Adrenal gland (tissue), 12 donors: Measurements from ENCODE around the gene DST. TPM values are rescaled to one million over a fixed set of nuclear protein-coding genes. Genes with fewer than 3 reads are reported as not detected.

Experiments
- DNase-seq, 7 donors: peaks; one replicate each; pipeline ENCODE4 v3.0.0-alpha.2; 2019 to 2020
- H3K27ac ChIP-seq, 5 donors: fragments of 200-600 bp; sonication (generic) in 4 of 5; 1 replicate in 3 of 5; 2 replicates in 2 of 5; pipeline versions ENCODE4 v1.5.1 to v1.8.0; 2016 to 2020; ENCODE audit warnings: mild to moderate bottlenecking in 1 of 5
- H3K27me3 ChIP-seq: fragments of 200-600 bp; 2 replicates; pipeline ENCODE4 v1.8.0; 2021
- H3K36me3 ChIP-seq, 2 donors: fragments of 200-600 bp; replicated peaks in 1 of 2; 1 replicate in 1 of 2; 2 replicates in 1 of 2; pipeline versions ENCODE4 v1.5.1 to v1.8.0; 2018 to 2022
- H3K4me1 ChIP-seq, 2 donors: fragments of 200-600 bp; replicated peaks in 1 of 2; 1 replicate in 1 of 2; 2 replicates in 1 of 2; pipeline versions ENCODE4 v1.5.1 to v1.8.0; 2018 to 2021
- H3K4me3 ChIP-seq, 4 donors: fragments of 200-600 bp; sonication (generic) in 3 of 4; one replicate each; pipeline ENCODE4 v1.5.1; 2016 to 2018
- H3K9me3 ChIP-seq, 3 donors: fragments of 200-600 bp; sonication (generic) in 1 of 3; replicated peaks in 1 of 3; 1 replicate in 2 of 3; 2 replicates in 1 of 3; pipeline versions ENCODE4 v1.5.1 to v1.8.0; 2016 to 2021
- POLR2A ChIP-seq, 2 donors: fragments of 450-650 bp; IDR thresholded peaks; one replicate each; pipeline ENCODE4 v1.6.1; 2017; ENCODE audit warnings: antibody characterized with exemption in 2 of 2, mild to moderate bottlenecking in 2 of 2, moderate library complexity in 1 of 2
- WGBS, 4 donors: extraction: QIAGEN DNeasy Blood & Tissue Kit in 2 of 4; methylation state at CpG; one replicate each; pipeline versions ENCODE4 v1.1.5 to v1.1.7; 2013 to 2017; 5-methylcytosine and 5-hydroxymethylcytosine counted together
- intact Hi-C, 2 donors: fragments of 100-400 bp; cut with DNase I; formaldehyde crosslinking; loops; one replicate each; pipeline versions ENCODE4 v1.14.1 to v1.15.0; 2022 to 2023
- polyA plus RNA-seq, 3 donors: library from polyadenylated mRNA; stranded (reverse); fragments of 200-250 nt in 2 of 3; fragments of 350-450 nt in 1 of 3; fragmentation: Illumina TruSeq in 1 of 3; extraction: RNeasy Lipid Tissue Mini Kit (QIAGEN cat#74804) in 1 of 3; gene quantifications; one replicate each; pipeline ENCODE4 v1.2.3, GENCODE V29; 2013 to 2014
- total RNA-seq, 9 donors: library from RNA; depleted of rRNA in 4 of 9; stranded (reverse); fragments of >200 nt in 4 of 9; fragments of 120-200 nt in 1 of 9; fragmentation: NEBNext Ultra II Directional in 1 of 9; extraction: Animal tissue kit (Norgen Biotek cat#: 25700) in 1 of 9; gene quantifications; one replicate each; pipeline versions ENCODE4 v1.1.0 to v1.2.4, GENCODE V29; 2013 to 2023
- TF ChIP-seq, protein P1 (sequence below), 6 experiments: fragments of 450-650 bp in 4 of 6; fragments of 200-600 bp in 2 of 6; sonication (generic) in 1 of 6; IDR thresholded peaks; 1 replicate in 5 of 6; 2 replicates in 1 of 6; pipeline versions ENCODE4 v1.5.1 to v1.8.0; 2016 to 2021; ENCODE audit warnings: antibody characterized with exemption in 6 of 6, mild to moderate bottlenecking in 2 of 6, moderate library complexity in 1 of 6
- donor health status: healthy with polysubstance abuse.
- donor health status: Bipolar disorder and iron deficiency.
- donor health status: DM: yes; HTN: yes; CAD: no.
- donor health status: DM: no; HTN: no; CAD: no.
- donor health status: DM: no; HTN: no; CAD: no.
- donor health status: DM: yes; HTN: yes; CAD: no.

DST gene
- total and polyA plus RNA-seq, 12 donors: 105 to 418 (median 265) TPM

DNA sequence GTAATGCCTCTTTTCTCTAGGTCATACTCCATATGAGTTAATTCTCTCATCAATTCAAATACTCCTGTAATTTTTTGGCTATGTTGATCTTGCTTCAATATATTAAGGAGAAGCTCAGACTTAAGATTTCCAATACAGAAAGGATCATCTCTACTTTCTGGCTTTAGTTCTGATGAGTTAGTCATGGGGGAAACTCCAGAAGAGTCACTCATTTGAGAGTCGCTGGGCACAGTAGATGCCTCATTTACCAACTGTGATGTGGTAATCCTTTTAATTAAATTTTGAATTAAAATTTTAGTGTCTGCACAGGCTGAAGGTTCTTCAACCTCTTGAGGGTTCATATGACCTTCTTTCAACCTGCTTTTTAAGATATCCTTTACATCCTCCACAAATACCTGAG is 38.5 kb downstream of the DST start:
- H3K27me3 ChIP-seq: no peaks in the 10 kb centered on the region
- intact Hi-C loops: no loop called here
- H3K36me3 ChIP-seq: peaks cover 0 to 20% of the 10 kb centered on the region in 2 donors
- no peak overlapping the region for H3K4me3 ChIP-seq
- no peak overlapping the region for H3K27ac ChIP-seq
- no peak for DNase-seq
- WGBS, 4 donors: 87 to 97% (median 92%) methylated on average over 1 of the region's 1 CpG
- no peak for TF ChIP-seq POLR2A (IDR thresholded peaks at IDR 0.05)
- TF ChIP-seq, protein P1, sequence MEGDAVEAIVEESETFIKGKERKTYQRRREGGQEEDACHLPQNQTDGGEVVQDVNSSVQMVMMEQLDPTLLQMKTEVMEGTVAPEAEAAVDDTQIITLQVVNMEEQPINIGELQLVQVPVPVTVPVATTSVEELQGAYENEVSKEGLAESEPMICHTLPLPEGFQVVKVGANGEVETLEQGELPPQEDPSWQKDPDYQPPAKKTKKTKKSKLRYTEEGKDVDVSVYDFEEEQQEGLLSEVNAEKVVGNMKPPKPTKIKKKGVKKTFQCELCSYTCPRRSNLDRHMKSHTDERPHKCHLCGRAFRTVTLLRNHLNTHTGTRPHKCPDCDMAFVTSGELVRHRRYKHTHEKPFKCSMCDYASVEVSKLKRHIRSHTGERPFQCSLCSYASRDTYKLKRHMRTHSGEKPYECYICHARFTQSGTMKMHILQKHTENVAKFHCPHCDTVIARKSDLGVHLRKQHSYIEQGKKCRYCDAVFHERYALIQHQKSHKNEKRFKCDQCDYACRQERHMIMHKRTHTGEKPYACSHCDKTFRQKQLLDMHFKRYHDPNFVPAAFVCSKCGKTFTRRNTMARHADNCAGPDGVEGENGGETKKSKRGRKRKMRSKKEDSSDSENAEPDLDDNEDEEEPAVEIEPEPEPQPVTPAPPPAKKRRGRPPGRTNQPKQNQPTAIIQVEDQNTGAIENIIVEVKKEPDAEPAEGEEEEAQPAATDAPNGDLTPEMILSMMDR (IDR thresholded peaks at IDR 0.05): no peak
- no peaks in the 10 kb centered on the region for H3K4me1 ChIP-seq
- no peaks in the 10 kb centered on the region for H3K9me3 ChIP-seq

DNA sequence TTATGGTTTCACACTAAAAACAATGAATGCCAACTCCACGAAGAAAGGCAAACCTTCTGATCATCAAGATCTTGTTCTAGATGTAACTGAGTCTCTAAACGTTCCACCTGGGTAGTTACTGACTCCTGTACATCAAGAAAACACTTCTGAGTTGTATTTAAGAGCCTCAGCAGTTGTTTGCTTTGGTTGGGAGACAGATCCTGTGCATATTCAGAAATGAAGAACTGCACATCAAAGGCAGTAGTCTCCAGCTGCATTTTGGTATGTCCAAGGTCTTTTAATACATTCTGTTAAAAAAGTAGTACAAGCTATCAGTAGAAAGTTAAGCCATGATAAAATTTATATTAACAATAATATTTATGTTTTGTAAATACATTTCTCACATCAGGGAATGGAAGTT is 41.3 kb downstream of the DST start:
- DNase-seq: no peak
- Histone ChIP-seq H3K27me3 (no peaks in the 10 kb centered on the region), H3K36me3 (peaks cover 0 to 18% of the 10 kb centered on the region in 2 donors), H3K9me3 (no peaks in the 10 kb centered on the region), H3K4me3 (no peak overlapping the region), H3K4me1 (no peaks in the 10 kb centered on the region), H3K27ac (no peak overlapping the region)
- 65 to 82% (median 72%) methylated on average over 2 of the region's 2 CpGs for WGBS, 4 donors
- no peak for TF ChIP-seq POLR2A (IDR thresholded peaks at IDR 0.05)
- TF ChIP-seq, protein P1 (IDR thresholded peaks at IDR 0.05): no peak
- intact Hi-C loops: no loop called here

DNA sequence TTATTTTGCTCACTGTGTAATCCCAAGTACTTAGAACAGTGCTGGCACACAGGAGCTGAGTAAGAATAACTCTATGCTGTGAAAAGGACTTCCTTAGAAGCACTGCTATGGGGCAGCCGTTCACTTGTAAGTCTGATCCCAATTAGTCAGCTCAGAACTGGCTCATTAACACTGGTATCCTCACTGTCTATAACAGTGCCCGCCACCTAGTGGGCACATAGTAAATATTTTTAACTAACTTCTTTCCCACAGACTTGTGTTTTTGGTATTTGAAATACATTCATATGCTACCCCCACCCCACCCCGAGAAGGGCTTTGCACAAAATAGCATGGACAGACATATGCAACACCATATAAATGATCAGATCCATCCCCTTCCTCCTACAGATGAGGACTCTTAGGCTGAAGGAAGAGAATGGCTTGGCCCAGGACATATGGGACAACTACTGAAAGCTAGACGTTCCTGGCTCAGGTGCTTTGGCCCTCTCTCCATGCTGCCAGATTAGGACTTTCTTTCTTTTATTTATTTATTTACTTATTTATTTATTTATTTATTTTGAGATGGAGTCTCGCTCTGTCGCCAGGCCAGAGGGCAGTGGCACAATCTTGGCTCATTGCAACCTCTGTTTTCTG is 47.1 kb downstream of the DST start:
- TF ChIP-seq, protein P1 (IDR thresholded peaks at IDR 0.05): peak; percentile 48 to 64 (median 54)
- no peak for TF ChIP-seq POLR2A (IDR thresholded peaks at IDR 0.05)
- DNase-seq: peak in 3 of 7 donors; percentile 27 to 38 (median 36)
- no peak overlapping the region for H3K27ac ChIP-seq
- H3K4me3 ChIP-seq: no peak overlapping the region
- peaks cover 0 to 20% of the 10 kb centered on the region in 2 donors for H3K36me3 ChIP-seq
- no peaks in the 10 kb centered on the region for H3K27me3 ChIP-seq
- no peaks in the 10 kb centered on the region for H3K9me3 ChIP-seq
- intact Hi-C loops: loop anchor here (10.0 kb wide), 2 partner anchors 121 to 131 kb away; no protein-coding TSS in a partner anchor
- WGBS, 4 donors: 45 to 53% (median 50%) methylated on average over 6 of the region's 6 CpGs
- H3K4me1 ChIP-seq: peaks cover 0 to 13% of the 10 kb centered on the region in 2 donors

DNA sequence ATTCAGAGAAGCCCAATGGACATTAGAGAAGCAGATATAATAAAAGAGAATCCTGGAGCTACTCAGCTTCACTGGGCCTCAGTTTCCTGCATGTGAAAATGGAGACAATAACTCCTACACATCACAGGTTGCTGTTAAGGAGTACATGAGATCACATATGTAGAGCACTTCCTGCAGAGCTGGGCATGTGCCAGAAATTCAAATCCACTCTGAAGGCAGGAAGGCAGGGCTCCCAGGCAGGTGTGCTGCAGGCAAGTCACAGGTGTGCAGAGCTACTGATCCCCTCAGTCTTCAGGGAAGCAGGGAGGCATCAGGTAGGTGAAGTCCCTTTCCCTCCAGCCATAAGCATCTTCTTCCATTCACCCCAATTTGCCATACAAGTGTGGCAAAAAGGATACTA is 48.0 kb downstream of the DST start:
- no peak for DNase-seq
- peak overlapping the region in 1 of 5 donors; percentile 7 for H3K27ac ChIP-seq
- H3K4me1 ChIP-seq: peaks cover 0 to 13% of the 10 kb centered on the region in 2 donors
- H3K9me3 ChIP-seq: no peaks in the 10 kb centered on the region
- no peak overlapping the region for H3K4me3 ChIP-seq
- TF ChIP-seq, protein P1 (IDR thresholded peaks at IDR 0.05): no peak
- no peak for TF ChIP-seq POLR2A (IDR thresholded peaks at IDR 0.05)
- no peaks in the 10 kb centered on the region for H3K27me3 ChIP-seq
- intact Hi-C loops: loop anchor here (5.0 to 10.0 kb wide), 3 partner anchors 120 to 232 kb away; no protein-coding TSS in a partner anchor
- H3K36me3 ChIP-seq: peaks cover 0 to 18% of the 10 kb centered on the region in 2 donors
